ENCODE measurements around the gene CHST15. TPM values are rescaled to one million over a fixed set of nuclear protein-coding genes. Genes with fewer than 3 reads are reported as not detected.

The CHST15 gene
- total and polyA plus RNA-seq, 2 of the 13 experiments (the other 11 are each of a cell fraction or from before 2014, with no cell fraction given): 1.4 to 94.7 TPM

DNA sequence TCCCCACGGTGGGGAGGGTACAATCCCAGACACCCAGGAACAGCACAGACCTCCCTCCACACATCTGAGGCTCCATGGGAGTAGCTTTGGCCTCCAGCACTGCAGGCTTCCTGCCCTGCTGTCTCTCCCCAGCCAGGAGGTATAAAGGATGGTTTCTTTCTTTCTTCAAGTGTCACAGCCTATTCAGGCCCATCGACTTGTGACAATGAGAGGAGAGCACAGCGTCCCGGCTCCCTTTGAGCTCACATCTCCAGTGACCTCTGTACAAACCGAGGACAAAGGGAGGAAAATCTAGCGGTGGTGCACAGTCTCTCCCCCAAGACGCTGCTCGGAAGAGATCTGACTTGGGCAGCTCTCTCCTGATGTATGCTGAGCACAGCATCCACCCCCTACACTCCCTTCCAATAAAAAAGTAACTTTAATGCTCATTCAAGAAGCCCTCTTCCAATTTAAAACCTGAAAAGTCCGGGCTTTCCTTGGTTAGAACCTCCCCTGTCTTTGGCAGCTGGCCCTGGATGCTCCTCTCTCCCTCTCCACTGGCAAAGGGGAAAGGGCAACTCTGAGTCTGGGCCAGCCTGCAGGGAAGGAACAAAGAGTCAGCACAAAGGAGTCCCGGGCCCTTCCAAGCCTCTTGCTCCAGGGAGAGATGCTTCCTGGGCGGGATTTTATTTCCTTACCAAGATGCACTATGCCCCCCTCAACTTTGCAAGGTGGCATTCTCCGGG, 18.0 kb downstream of the CHST15 start:
- Histone ChIP-seq H3K9me3 (ENCODE audit: low read length) (no peaks in the 10 kb centered on the region), H3K4me1 (ENCODE audit: insufficient read depth, low read length) (peaks cover 94% of the 10 kb centered on the region), H3K4me3 (replicated peaks in 1 of 3; ENCODE audit: insufficient read depth in 1 of 3, low read depth in 2 of 3, low read length in 3 of 3) (no peak overlapping the region), H3K9ac (ENCODE audit: insufficient read depth, low read depth, low read length) (no peak overlapping the region), H3K79me2 (ENCODE audit: insufficient read depth, low read length) (peaks cover 96% of the 10 kb centered on the region), H3K36me3 (replicated peaks in 1 of 2; ENCODE audit: control insufficient read depth in 1 of 2, insufficient read depth in 2 of 2, low read length in 2 of 2) (peaks cover 13 to 38% of the 10 kb centered on the region in 2 experiments), H4K20me1 (ENCODE audit: insufficient read depth, low read length) (peaks cover 99% of the 10 kb centered on the region), H3K27me3 (ENCODE audit: control insufficient read depth in 1 of 2, insufficient read depth in 2 of 2, low read length in 2 of 2) (no peaks in the 10 kb centered on the region), H3K4me2 (ENCODE audit: low read depth, low read length) (no peak overlapping the region), H2AFZ (ENCODE audit: low read length) (no peak overlapping the region), H3K27ac (ENCODE audit: extremely low read length, insufficient read depth, low read length) (no peak overlapping the region)
- ChIA-PET POLR2A (no interaction called here), CTCF (ENCODE audit: low intra/inter-chr PET ratio, low total read pairs) (no interaction called here)
- FAIRE-seq: no peak
- intact Hi-C loops (cut with micrococcal nuclease; ENCODE audit: unreplicated experiment) (no loop called here), in situ Hi-C loops (cut with HindIII; ENCODE audit: extremely low pct_ligation_motif_present, low pct_unique_long_range_greater_than_20kb) (no loop called here)
- no TSS peak for BruUV-seq (replicated peaks)
- 85% methylated on average over 11 of the region's 12 CpGs for WGBS (ENCODE audit: low lambda C conversion rate)
- TF ChIP-seq MAZ (IDR thresholded peaks at IDR 0.05; ENCODE audit: borderline replicate concordance, low read depth, low read length) (no peak), MAZ (CRISPR knock-in tag; IDR thresholded peaks at IDR 0.05; ENCODE audit: low read depth) (no peak), ZNF788 (CRISPR knock-in tag; IDR thresholded peaks at IDR 0.05; ENCODE audit: borderline replicate concordance) (no peak), IKZF5 (CRISPR knock-in tag; IDR thresholded peaks at IDR 0.05) (no peak), ZNF484 (CRISPR knock-in tag; IDR thresholded peaks at IDR 0.05; ENCODE audit: borderline replicate concordance, low read depth) (no peak), MAFF (IDR thresholded peaks at IDR 0.05; ENCODE audit: low read depth, low read length) (no peak), ZNF768 (CRISPR knock-in tag; IDR thresholded peaks at IDR 0.05) (no peak), ZNF264 (CRISPR knock-in tag; IDR thresholded peaks at IDR 0.05) (no peak), ZFP36 (IDR thresholded peaks at IDR 0.05; ENCODE audit: borderline replicate concordance, low read depth, low read length, partially characterized antibody) (no peak), FOXC1 (CRISPR knock-in tag; IDR thresholded peaks at IDR 0.05; ENCODE audit: borderline replicate concordance) (no peak), ZSCAN21 (CRISPR knock-in tag; IDR thresholded peaks at IDR 0.05; ENCODE audit: borderline replicate concordance) (no peak)
- no peak for DNase-seq (ENCODE audit: low spot score)
- no peak for ATAC-seq

Data from HepG2 (cell line).